ENCODE measurements around the gene TCP1. TPM values are rescaled to one million over a fixed set of nuclear protein-coding genes. Genes with fewer than 3 reads are reported as not detected.

The TCP1 gene
- total RNA-seq, 1 donor from 2014 or later, result 80.8 TPM

- no peaks in the 10 kb centered on the region for H3K27me3 ChIP-seq
- no peaks in the 10 kb centered on the region for H3K9me3 ChIP-seq
- H3K27ac ChIP-seq, result no peak overlapping the region
- no peak for TF ChIP-seq POLR2AphosphoS5 (IDR thresholded peaks at IDR 0.05; ENCODE audit: insufficient read depth in 1 of 2, low read depth in 1 of 2)
- TF ChIP-seq POLR2A (IDR thresholded peaks at IDR 0.05), result no peak
- TF ChIP-seq CTCF (IDR thresholded peaks at IDR 0.05), result no peak
- intact Hi-C loops (cut with DNase I), result no loop called here
- no peak for DNase-seq (ENCODE audit: extremely low spot score in 2 of 2)
- H3K4me3 ChIP-seq, result no peak overlapping the region
- H3K4me1 ChIP-seq, result peaks cover 25% of the 10 kb centered on the region
- H3K36me3 ChIP-seq, result peaks cover 0 to 45% of the 10 kb centered on the region in 2 donors
Observed at GRCh38 chr6:159758031-159759001, 31.1 kb downstream of the TCP1 start.

- Histone ChIP-seq H3K9me3 (no peaks in the 10 kb centered on the region), H3K4me1 (peaks cover 15% of the 10 kb centered on the region), H3K27me3 (no peaks in the 10 kb centered on the region), H3K27ac (no peak overlapping the region), H3K36me3 (peaks cover 0 to 63% of the 10 kb centered on the region in 2 donors), H3K4me3 (no peak overlapping the region)
- TF ChIP-seq POLR2AphosphoS5 (IDR thresholded peaks at IDR 0.05; ENCODE audit: insufficient read depth in 1 of 2, low read depth in 1 of 2) (no peak), CTCF (IDR thresholded peaks at IDR 0.05) (no peak), POLR2A (IDR thresholded peaks at IDR 0.05) (no peak)
- intact Hi-C loops (cut with DNase I), result no loop called here
- DNase-seq (ENCODE audit: extremely low spot score in 2 of 2), result no peak
Observed at GRCh38 chr6:159756508-159756907, 32.9 kb downstream of the TCP1 start.

- TF ChIP-seq POLR2AphosphoS5 (IDR thresholded peaks at IDR 0.05; ENCODE audit: insufficient read depth in 1 of 2, low read depth in 1 of 2) (no peak), CTCF (IDR thresholded peaks at IDR 0.05) (no peak)
- intact Hi-C loops (cut with DNase I), result no loop called here
- Histone ChIP-seq H3K9me3 (no peaks in the 10 kb centered on the region), H3K4me1 (peaks cover 2% of the 10 kb centered on the region), H3K4me3 (no peak overlapping the region), H3K27me3 (no peaks in the 10 kb centered on the region), H3K36me3 (peaks cover 0 to 68% of the 10 kb centered on the region in 2 donors), H3K27ac (no peak overlapping the region)
- DNase-seq (ENCODE audit: extremely low spot score in 2 of 2), result no peak
Observed at GRCh38 chr6:159754959-159755914, 34.2 kb downstream of the TCP1 start.

- Histone ChIP-seq H3K27ac (no peak overlapping the region), H3K9me3 (no peaks in the 10 kb centered on the region), H3K36me3 (peaks cover 0 to 76% of the 10 kb centered on the region in 2 donors), H3K27me3 (no peaks in the 10 kb centered on the region), H3K4me1 (no peaks in the 10 kb centered on the region), H3K4me3 (no peak overlapping the region)
- intact Hi-C loops (cut with DNase I), result no loop called here
- TF ChIP-seq POLR2A (IDR thresholded peaks at IDR 0.05) (no peak), CTCF (IDR thresholded peaks at IDR 0.05) (no peak), POLR2AphosphoS5 (IDR thresholded peaks at IDR 0.05; ENCODE audit: insufficient read depth in 1 of 2, low read depth in 1 of 2) (no peak)
- DNase-seq (ENCODE audit: extremely low spot score in 2 of 2), result no peak
Observed at GRCh38 chr6:159754401-159754800, 35.0 kb downstream of the TCP1 start.
